Measurements from ENCODE around the gene FAM168A.

Gene FAM168A

GRCh38 chr11:73612601-73613140 lies 14.8 kb upstream of the FAM168A start:
- Histone ChIP-seq H3K27me3 (ENCODE audit: insufficient read depth, low read depth, severe bottlenecking) (no peaks in the 10 kb centered on the region), H3K4me3 (ENCODE audit: low read depth, low read length) (no peak overlapping the region), H3K9me3 (ENCODE audit: severe bottlenecking) (no peaks in the 10 kb centered on the region), H3K36me3 (no peaks in the 10 kb centered on the region), H3K27ac (no peak overlapping the region)
- no peak for DNase-seq
- no peak for TF ChIP-seq CTCF (IDR thresholded peaks at IDR 0.05; ENCODE audit: low read depth, low read length)

- Histone ChIP-seq H3K27me3 (ENCODE audit: insufficient read depth, low read depth, severe bottlenecking) (no peaks in the 10 kb centered on the region), H3K4me3 (ENCODE audit: low read depth, low read length) (peak overlapping the region; percentile 57), H3K36me3 (no peaks in the 10 kb centered on the region; the same call in 1 of the 2 replicates), H3K27ac (peak overlapping the region; percentile 97), H3K9me3 (ENCODE audit: severe bottlenecking) (no peaks in the 10 kb centered on the region)
- TF ChIP-seq CTCF (IDR thresholded peaks at IDR 0.05; ENCODE audit: low read depth, low read length) = no peak
- no peak for DNase-seq
Measured at GRCh38 chr11:73598719-73599379, 937 bp upstream of the FAM168A start.

- TF ChIP-seq CTCF (IDR thresholded peaks at IDR 0.05; ENCODE audit: low read depth, low read length) = no peak
- H3K4me3 ChIP-seq (ENCODE audit: low read depth, low read length) = peak overlapping the region; percentile 57
- no peaks in the 10 kb centered on the region; the same call in none of the 2 replicates for H3K36me3 ChIP-seq
- no peaks in the 10 kb centered on the region for H3K27me3 ChIP-seq (ENCODE audit: insufficient read depth, low read depth, severe bottlenecking)
- peak overlapping the region; percentile 97 for H3K27ac ChIP-seq
- no peak for DNase-seq
- H3K9me3 ChIP-seq (ENCODE audit: severe bottlenecking) = no peaks in the 10 kb centered on the region
Measured at GRCh38 chr11:73597336-73597955, 466 bp downstream of the FAM168A start.

GRCh38 chr11:73596547-73596946 lies 1.4 kb downstream of the FAM168A start:
- TF ChIP-seq CTCF (IDR thresholded peaks at IDR 0.05; ENCODE audit: low read depth, low read length) = no peak
- Histone ChIP-seq H3K27ac (no peak overlapping the region), H3K9me3 (ENCODE audit: severe bottlenecking) (no peaks in the 10 kb centered on the region), H3K4me3 (ENCODE audit: low read depth, low read length) (peak overlapping the region; percentile 57), H3K27me3 (ENCODE audit: insufficient read depth, low read depth, severe bottlenecking) (no peaks in the 10 kb centered on the region), H3K36me3 (no peaks in the 10 kb centered on the region; the same call in none of the 2 replicates)
- DNase-seq = no peak

- DNase-seq = no peak
- H3K9me3 ChIP-seq (ENCODE audit: severe bottlenecking) = no peaks in the 10 kb centered on the region
- peaks cover 8% of the 10 kb centered on the region for H3K36me3 ChIP-seq
- H3K27ac ChIP-seq = no peak overlapping the region
- TF ChIP-seq CTCF (IDR thresholded peaks at IDR 0.05; ENCODE audit: low read depth, low read length) = no peak
- H3K4me3 ChIP-seq (ENCODE audit: low read depth, low read length) = no peak overlapping the region
- H3K27me3 ChIP-seq (ENCODE audit: insufficient read depth, low read depth, severe bottlenecking) = no peaks in the 10 kb centered on the region
Measured at GRCh38 chr11:73592640-73593039, 5.3 kb downstream of the FAM168A start.
